CD4-positive, alpha-beta T cell (primary cell): ENCODE results near the gene SNU13. TPM values are rescaled to one million over a fixed set of nuclear protein-coding genes. Genes with fewer than 3 reads are reported as not detected.

Experiments
- ATAC-seq: fragments of 200-7000 bp; cut with Tn5 transposase; one replicate; pipeline ENCODE4 v1.10.0; 2022; ENCODE audit warnings: mild to moderate bottlenecking; ENCODE audit not compliant: poor library complexity
- CTCF ChIA-PET: fragments of 350-600 bp; sonication (Branson Sonifier 250); formaldehyde crosslinking; loops from one replicate; lab custom pipeline; 2021; ENCODE audit warnings: antibody characterized with exemption, inconsistent platforms; lab: Charles Lee
- POLR2A ChIA-PET: fragments of 350-600 bp; sonication (Branson Sonifier 250); formaldehyde crosslinking; loops from one replicate; lab custom pipeline; 2021; ENCODE audit warnings: antibody characterized with exemption, inconsistent platforms; lab: Charles Lee
- DNase-seq, 14 experiments: peaks; one replicate each; pipeline ENCODE4 v3.0.0-alpha.2; 2013 to 2020; ENCODE audit warnings: mixed read lengths in 2 of 14
- H3K27ac ChIP-seq, 2 donors: one replicate each; pipeline versions ENCODE4 v1.5.1 to v1.7.0; 2013; ENCODE audit warnings: low read length in 2 of 2, low read depth in 1 of 2, mild to moderate bottlenecking in 1 of 2
- H3K27me3 ChIP-seq, 2 experiments: 1 replicate in 1 of 2; 2 replicates in 1 of 2; pipeline versions ENCODE4 v1.6.1 to v1.7.0; 2013; ENCODE audit warnings: low read length in 2 of 2, control low read depth in 1 of 2, mild to moderate bottlenecking in 1 of 2, moderate library complexity in 1 of 2; ENCODE audit not compliant: insufficient read depth in 2 of 2, control insufficient read depth in 1 of 2
- H3K36me3 ChIP-seq: one replicate; pipeline ENCODE4 v1.6.1; 2013; ENCODE audit warnings: low read length, control low read depth; ENCODE audit not compliant: insufficient read depth
- H3K4me1 ChIP-seq: one replicate; pipeline ENCODE4 v1.6.1; 2013; ENCODE audit warnings: low read length, control low read depth; ENCODE audit not compliant: insufficient read depth
- H3K4me3 ChIP-seq: one replicate; pipeline ENCODE4 v1.5.1; 2013; ENCODE audit warnings: mild to moderate bottlenecking, low read length, moderate library complexity
- H3K9me3 ChIP-seq, 2 experiments: 1 replicate in 1 of 2; 2 replicates in 1 of 2; pipeline versions ENCODE4 v1.6.1 to v1.7.0; 2013; ENCODE audit warnings: low read length in 2 of 2, mild to moderate bottlenecking in 2 of 2, control low read depth in 1 of 2, moderate library complexity in 1 of 2; ENCODE audit not compliant: control insufficient read depth in 1 of 2, insufficient read depth in 1 of 2
- H3K27ac Mint-ChIP-seq: one replicate; pipeline ENCODE4 v1.8.0; 2020; ENCODE audit warnings: mixed read lengths
- H3K27me3 Mint-ChIP-seq: one replicate; pipeline ENCODE4 v1.8.0; 2021; ENCODE audit warnings: mixed read lengths
- H3K36me3 Mint-ChIP-seq: one replicate; pipeline ENCODE4 v1.8.0; 2021; ENCODE audit warnings: low read depth, mixed read lengths
- H3K4me1 Mint-ChIP-seq: one replicate; pipeline ENCODE4 v1.8.0; 2021; ENCODE audit warnings: low read depth, mixed read lengths
- H3K4me3 Mint-ChIP-seq: one replicate; pipeline ENCODE4 v1.8.0; 2020; ENCODE audit warnings: mild to moderate bottlenecking, mixed read lengths
- H3K9me3 Mint-ChIP-seq: one replicate; pipeline ENCODE4 v1.8.0; 2020; ENCODE audit warnings: mixed read lengths
- CTCF ChIP-seq: fragments of 200-600 bp; IDR thresholded peaks from one replicate; pipeline ENCODE4 v1.8.0; 2022; ENCODE audit warnings: antibody characterized with exemption, mild to moderate bottlenecking
- intact Hi-C, 2 experiments: fragments of 100-400 bp; cut with DNase I in 1 of 2; cut with micrococcal nuclease in 1 of 2; formaldehyde crosslinking; loops; one replicate each; pipeline versions ENCODE4 v1.15.1 to v1.9.0; 2023 to 2025; cut with DNase I, micrococcal nuclease
- total RNA-seq, 174 experiments: library from RNA in 2 of 174; stranded (reverse) in 2 of 174; gene quantifications; one replicate each; pipeline ENCODE4 v1.2.3 and lab custom pipeline; 2021 to 2026

The SNU13 gene
- total RNA-seq, 2 experiments from 2014 or later = 134 to 140 TPM

GRCh38 chr22:41713004-41713403 is 24.3 kb upstream of the SNU13 start:
- Histone ChIP-seq H3K4me1 (no peaks in the 10 kb centered on the region), H3K9me3 (no peaks in the 10 kb centered on the region), H3K4me3 (no peak overlapping the region), H3K27ac (no peak overlapping the region), H3K27me3 (no peaks in the 10 kb centered on the region), H3K36me3 (no peaks in the 10 kb centered on the region)
- no peak for ATAC-seq
- H3K4me3 Mint-ChIP-seq = no peak overlapping the region
- no peak for DNase-seq
- H3K4me1 Mint-ChIP-seq = no peaks in the 10 kb centered on the region
- H3K27me3 Mint-ChIP-seq = no peaks in the 10 kb centered on the region
- POLR2A ChIA-PET = no interaction called here
- no peak overlapping the region for H3K27ac Mint-ChIP-seq
- CTCF ChIA-PET = interaction anchor here (2.3 kb wide), 1 partner anchor 16 kb away, joined by 6 read pairs; no protein-coding TSS in a partner anchor
- TF ChIP-seq CTCF = no peak
- H3K36me3 Mint-ChIP-seq = no peaks in the 10 kb centered on the region
- intact Hi-C loops = no loop called here
- no peaks in the 10 kb centered on the region for H3K9me3 Mint-ChIP-seq

- Mint-ChIP-seq H3K9me3 (no peaks in the 10 kb centered on the region), H3K4me1 (no peaks in the 10 kb centered on the region), H3K27me3 (no peaks in the 10 kb centered on the region), H3K4me3 (no peak overlapping the region), H3K36me3 (no peaks in the 10 kb centered on the region), H3K27ac (no peak overlapping the region)
- DNase-seq (no peak), ATAC-seq (no peak)
- Histone ChIP-seq H3K36me3 (no peaks in the 10 kb centered on the region), H3K4me3 (no peak overlapping the region), H3K9me3 (no peaks in the 10 kb centered on the region), H3K27ac (no peak overlapping the region), H3K27me3 (no peaks in the 10 kb centered on the region), H3K4me1 (no peaks in the 10 kb centered on the region)
- TF ChIP-seq CTCF = no peak
- intact Hi-C loops = no loop called here
- CTCF ChIA-PET = no interaction called here
- POLR2A ChIA-PET = no interaction called here
These were observed 20.7 kb upstream of the SNU13 start for GRCh38 chr22:41709341-41709740.

- ATAC-seq (no peak), DNase-seq (no peak)
- ChIA-PET POLR2A (no interaction called here), CTCF (no interaction called here)
- intact Hi-C loops = no loop called here
- Histone ChIP-seq H3K27me3 (no peaks in the 10 kb centered on the region), H3K27ac (no peak overlapping the region), H3K36me3 (no peaks in the 10 kb centered on the region), H3K4me3 (no peak overlapping the region), H3K9me3 (no peaks in the 10 kb centered on the region), H3K4me1 (peaks cover 12% of the 10 kb centered on the region)
- Mint-ChIP-seq H3K9me3 (no peaks in the 10 kb centered on the region), H3K4me3 (no peak overlapping the region), H3K36me3 (no peaks in the 10 kb centered on the region), H3K27me3 (no peaks in the 10 kb centered on the region), H3K4me1 (peaks cover 5% of the 10 kb centered on the region), H3K27ac (no peak overlapping the region)
- no peak for TF ChIP-seq CTCF
These were observed 14.1 kb upstream of the SNU13 start for GRCh38 chr22:41702763-41703162.
